ENCODE data around the gene CLNK. TPM values are rescaled to one million over a fixed set of nuclear protein-coding genes. Genes with fewer than 3 reads are reported as not detected.

CLNK gene
- total RNA-seq (1.2 TPM), polyA plus RNA-seq (0.15 TPM)

- Histone ChIP-seq H3K36me3 (ENCODE audit: insufficient read depth) (no peaks in the 10 kb centered on the region), H3K27ac (ENCODE audit: low read depth) (no peak within 1 kb of the TSS), H3K4me3 (ENCODE audit: low read depth, low read length) (no peak within 1 kb of the TSS), H3K4me1 (ENCODE audit: insufficient read depth) (no peaks in the 10 kb centered on the region)
- WGBS = 76% methylated on average over 8 of the region's 8 CpGs
- DNase-seq (ENCODE audit: extremely low spot score) = no peak
Observed at GRCh38 chr4:10684631-10685030, at the start of gene CLNK. CLNK (minus strand) TSS chr4:10684768; CDS start chr4:10667869, 16,899 bp downstream.

GRCh38 chr4:10733481-10734062, 49.0 kb upstream of the CLNK start:
- 71% methylated on average over 1 of the region's 1 CpG for WGBS
- no peak for DNase-seq (ENCODE audit: extremely low spot score)
- H3K4me3 ChIP-seq (ENCODE audit: low read depth, low read length) = no peak overlapping the region
- no peak overlapping the region for H3K27ac ChIP-seq (ENCODE audit: low read depth)
- H3K4me1 ChIP-seq (ENCODE audit: insufficient read depth) = no peaks in the 10 kb centered on the region
- H3K36me3 ChIP-seq (ENCODE audit: insufficient read depth) = no peaks in the 10 kb centered on the region

GRCh38 chr4:10732914-10733415, 48.4 kb upstream of the CLNK start:
- Histone ChIP-seq H3K4me1 (ENCODE audit: insufficient read depth) (no peaks in the 10 kb centered on the region), H3K36me3 (ENCODE audit: insufficient read depth) (no peaks in the 10 kb centered on the region), H3K27ac (ENCODE audit: low read depth) (no peak overlapping the region), H3K4me3 (ENCODE audit: low read depth, low read length) (no peak overlapping the region)
- 76% methylated on average over 5 of the region's 5 CpGs for WGBS
- DNase-seq (ENCODE audit: extremely low spot score) = no peak

- H3K4me1 ChIP-seq (ENCODE audit: insufficient read depth) = no peaks in the 10 kb centered on the region
- no peaks in the 10 kb centered on the region for H3K36me3 ChIP-seq (ENCODE audit: insufficient read depth)
- H3K27ac ChIP-seq (ENCODE audit: low read depth) = no peak overlapping the region
- WGBS = 22% methylated on average over 3 of the region's 3 CpGs
- no peak overlapping the region for H3K4me3 ChIP-seq (ENCODE audit: low read depth, low read length)
- DNase-seq (ENCODE audit: extremely low spot score) = no peak
Observed at GRCh38 chr4:10732235-10732913, 47.8 kb upstream of the CLNK start.

- H3K27ac ChIP-seq (ENCODE audit: low read depth) = no peak overlapping the region
- no peak for DNase-seq (ENCODE audit: extremely low spot score)
- H3K4me1 ChIP-seq (ENCODE audit: insufficient read depth) = no peaks in the 10 kb centered on the region
- H3K4me3 ChIP-seq (ENCODE audit: low read depth, low read length) = no peak overlapping the region
- 77% methylated on average over 3 of the region's 3 CpGs for WGBS
- no peaks in the 10 kb centered on the region for H3K36me3 ChIP-seq (ENCODE audit: insufficient read depth)
Observed at GRCh38 chr4:10731690-10732089, 47.1 kb upstream of the CLNK start.

GRCh38 chr4:10731162-10731561, 46.6 kb upstream of the CLNK start:
- WGBS = 65% methylated on average over 4 of the region's 4 CpGs
- H3K27ac ChIP-seq (ENCODE audit: low read depth) = no peak overlapping the region
- no peaks in the 10 kb centered on the region for H3K36me3 ChIP-seq (ENCODE audit: insufficient read depth)
- no peak overlapping the region for H3K4me3 ChIP-seq (ENCODE audit: low read depth, low read length)
- no peak for DNase-seq (ENCODE audit: extremely low spot score)
- H3K4me1 ChIP-seq (ENCODE audit: insufficient read depth) = no peaks in the 10 kb centered on the region

GRCh38 chr4:10730590-10730989, 46.0 kb upstream of the CLNK start:
- Histone ChIP-seq H3K4me1 (ENCODE audit: insufficient read depth) (no peaks in the 10 kb centered on the region), H3K4me3 (ENCODE audit: low read depth, low read length) (no peak overlapping the region), H3K36me3 (ENCODE audit: insufficient read depth) (no peaks in the 10 kb centered on the region), H3K27ac (ENCODE audit: low read depth) (no peak overlapping the region)
- DNase-seq (ENCODE audit: extremely low spot score) = no peak
- 90% methylated on average over 7 of the region's 7 CpGs for WGBS

GRCh38 chr4:10730019-10730418, 45.5 kb upstream of the CLNK start:
- 64% methylated on average over 4 of the region's 4 CpGs for WGBS
- no peak overlapping the region for H3K27ac ChIP-seq (ENCODE audit: low read depth)
- DNase-seq (ENCODE audit: extremely low spot score) = no peak
- H3K36me3 ChIP-seq (ENCODE audit: insufficient read depth) = no peaks in the 10 kb centered on the region
- H3K4me3 ChIP-seq (ENCODE audit: low read depth, low read length) = no peak overlapping the region
- no peaks in the 10 kb centered on the region for H3K4me1 ChIP-seq (ENCODE audit: insufficient read depth)

- no peaks in the 10 kb centered on the region for H3K36me3 ChIP-seq (ENCODE audit: insufficient read depth)
- no peak for DNase-seq (ENCODE audit: extremely low spot score)
- no peaks in the 10 kb centered on the region for H3K4me1 ChIP-seq (ENCODE audit: insufficient read depth)
- H3K4me3 ChIP-seq (ENCODE audit: low read depth, low read length) = no peak overlapping the region
- WGBS = 81% methylated on average over 2 of the region's 2 CpGs
- no peak overlapping the region for H3K27ac ChIP-seq (ENCODE audit: low read depth)
Observed at GRCh38 chr4:10729366-10729765, 44.8 kb upstream of the CLNK start.

GRCh38 chr4:10728016-10728415, 43.4 kb upstream of the CLNK start:
- 79% methylated on average over 4 of the region's 4 CpGs for WGBS
- Histone ChIP-seq H3K4me1 (ENCODE audit: insufficient read depth) (no peaks in the 10 kb centered on the region), H3K4me3 (ENCODE audit: low read depth, low read length) (no peak overlapping the region), H3K27ac (ENCODE audit: low read depth) (no peak overlapping the region), H3K36me3 (ENCODE audit: insufficient read depth) (no peaks in the 10 kb centered on the region)
- no peak for DNase-seq (ENCODE audit: extremely low spot score)

GRCh38 chr4:10727140-10727880, 42.7 kb upstream of the CLNK start:
- H3K27ac ChIP-seq (ENCODE audit: low read depth) = no peak overlapping the region
- 75% methylated on average over 6 of the region's 6 CpGs for WGBS
- no peak for DNase-seq (ENCODE audit: extremely low spot score)
- no peaks in the 10 kb centered on the region for H3K36me3 ChIP-seq (ENCODE audit: insufficient read depth)
- H3K4me1 ChIP-seq (ENCODE audit: insufficient read depth) = no peaks in the 10 kb centered on the region
- H3K4me3 ChIP-seq (ENCODE audit: low read depth, low read length) = no peak overlapping the region

GRCh38 chr4:10722957-10723356, 38.4 kb upstream of the CLNK start:
- 69% methylated on average over 4 of the region's 4 CpGs for WGBS
- no peaks in the 10 kb centered on the region for H3K36me3 ChIP-seq (ENCODE audit: insufficient read depth)
- H3K27ac ChIP-seq (ENCODE audit: low read depth) = no peak overlapping the region
- no peak overlapping the region for H3K4me3 ChIP-seq (ENCODE audit: low read depth, low read length)
- no peaks in the 10 kb centered on the region for H3K4me1 ChIP-seq (ENCODE audit: insufficient read depth)
- no peak for DNase-seq (ENCODE audit: extremely low spot score)

GRCh38 chr4:10721616-10722015, 37.0 kb upstream of the CLNK start:
- 87% methylated on average over 4 of the region's 4 CpGs for WGBS

GRCh38 chr4:10716163-10716562, 31.6 kb upstream of the CLNK start:
- Histone ChIP-seq H3K4me1 (ENCODE audit: insufficient read depth) (no peaks in the 10 kb centered on the region), H3K4me3 (ENCODE audit: low read depth, low read length) (no peak overlapping the region), H3K36me3 (ENCODE audit: insufficient read depth) (no peaks in the 10 kb centered on the region), H3K27ac (ENCODE audit: low read depth) (no peak overlapping the region)
- no peak for DNase-seq (ENCODE audit: extremely low spot score)
- WGBS = 89% methylated on average over 2 of the region's 2 CpGs

More at GRCh38 chr4:10721616-10722015, 37.0 kb upstream of the CLNK start:
- no peaks in the 10 kb centered on the region for H3K4me1 ChIP-seq (ENCODE audit: insufficient read depth)
- no peak overlapping the region for H3K4me3 ChIP-seq (ENCODE audit: low read depth, low read length)
- H3K36me3 ChIP-seq (ENCODE audit: insufficient read depth) = no peaks in the 10 kb centered on the region
- H3K27ac ChIP-seq (ENCODE audit: low read depth) = no peak overlapping the region
- no peak for DNase-seq (ENCODE audit: extremely low spot score)

All from urinary bladder (tissue), 4 donors.